Erythroblast (primary cell): ENCODE data around the gene CXorf58.
A peak's percentile ranks its signal among the peaks of the same experiment; 100 is the strongest.

Experiments used
- DNase-seq, 2 experiments: peaks; one replicate each; lab custom pipeline; 2025; lab: John Stamatoyannopoulos, UW
- GATA1 ChIP-seq: IDR thresholded peaks from 2 replicates; pipeline ENCODE4 v1.6.1; 2011; ENCODE audit warnings: low read depth, mild to moderate bottlenecking, control low read depth, low read length, moderate library complexity
- POLR2A ChIP-seq: IDR thresholded peaks from 2 replicates; pipeline ENCODE4 v1.6.1; 2011; ENCODE audit warnings: mild to moderate bottlenecking, low read length

Gene CXorf58

GRCh38 chrX:23919148-23919547, 11.3 kb downstream of the CXorf58 start:
- no peak for TF ChIP-seq POLR2A
- TF ChIP-seq GATA1 = no peak
- DNase-seq = no peak

- TF ChIP-seq POLR2A (no peak), GATA1 (no peak)
- no peak for DNase-seq
Measured at GRCh38 chrX:23919706-23920320, 12.0 kb downstream of the CXorf58 start.

DNA sequence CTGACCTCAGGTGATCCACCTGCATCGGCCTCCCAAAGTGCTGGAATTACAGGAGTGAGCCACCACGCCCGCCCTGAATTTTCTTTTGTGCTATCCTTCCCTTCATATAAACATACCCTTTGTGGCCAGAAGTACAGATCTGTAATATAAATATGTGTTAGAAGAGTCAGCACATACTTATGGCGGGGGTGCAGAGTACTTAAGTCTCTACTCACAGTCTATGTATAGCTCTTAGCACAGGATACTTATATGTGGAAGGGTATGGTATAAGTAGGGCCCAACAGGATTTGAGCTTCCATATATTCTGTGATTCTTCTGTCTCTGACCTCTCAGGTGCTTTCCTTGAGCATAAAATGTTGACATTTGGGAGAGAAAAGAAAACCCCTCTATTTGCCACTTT, 18.2 kb downstream of the CXorf58 start:
- no peak for TF ChIP-seq POLR2A
- no peak for TF ChIP-seq GATA1
- DNase-seq = no peak

- peak; percentile 18 to 43 for DNase-seq
- no peak for TF ChIP-seq GATA1
- TF ChIP-seq POLR2A = no peak
Measured at GRCh38 chrX:23930894-23931604, 23.2 kb downstream of the CXorf58 start.

- no peak for TF ChIP-seq POLR2A
- no peak for TF ChIP-seq GATA1
- no peak for DNase-seq
Measured at GRCh38 chrX:23932046-23932445, 24.2 kb downstream of the CXorf58 start.

DNA sequence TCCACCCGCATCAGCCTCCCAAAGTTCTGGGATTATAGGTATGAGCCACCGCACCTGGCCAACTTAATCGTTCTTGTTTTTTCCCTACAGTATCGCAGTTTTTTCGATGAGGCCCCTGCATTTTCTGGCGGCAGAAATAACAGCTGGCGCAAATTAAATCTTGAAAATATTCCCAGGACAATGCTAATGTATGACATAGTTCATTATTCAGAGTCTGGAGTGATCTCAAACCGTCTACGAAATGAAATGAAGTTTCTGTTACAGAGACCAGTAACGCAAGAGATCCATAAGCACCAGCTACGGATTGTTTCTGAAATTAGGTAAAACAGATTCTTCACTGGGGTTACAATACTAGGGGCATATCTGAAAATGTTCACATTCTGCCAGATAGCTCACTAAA, 27.3 kb downstream of the CXorf58 start:
- no peak for DNase-seq

GRCh38 chrX:23936180-23936579, 28.4 kb downstream of the CXorf58 start:
- no peak for TF ChIP-seq POLR2A
- no peak for TF ChIP-seq GATA1
- no peak for DNase-seq

More for the DNA sequence above, 27.3 kb downstream of the CXorf58 start:
- TF ChIP-seq GATA1 (no peak), POLR2A (no peak)

GRCh38 chrX:23937100-23937499, 29.3 kb downstream of the CXorf58 start:
- TF ChIP-seq POLR2A = no peak
- no peak for TF ChIP-seq GATA1

DNA sequence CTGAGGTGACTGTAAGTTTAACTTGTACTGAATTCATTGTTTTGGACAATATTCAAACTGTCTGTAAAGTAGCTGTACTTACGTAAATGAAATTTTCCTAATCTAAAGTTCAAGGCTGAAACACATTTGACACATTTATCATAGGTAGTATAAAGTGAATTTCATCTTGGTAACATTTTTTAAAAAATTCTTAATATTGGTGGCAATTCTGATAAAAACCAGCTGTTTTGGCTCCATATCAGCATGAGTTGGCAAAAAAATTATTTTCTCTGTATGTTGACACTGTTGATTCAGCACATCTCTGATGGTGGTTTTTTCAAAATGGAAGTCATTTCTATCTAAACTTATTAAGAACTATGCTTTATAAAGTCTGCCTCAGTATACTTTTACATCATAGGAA, 30.9 kb downstream of the CXorf58 start:
- peak; percentile 75 to 79 for DNase-seq
- TF ChIP-seq POLR2A = no peak
- no peak for TF ChIP-seq GATA1

More at GRCh38 chrX:23937100-23937499, 29.3 kb downstream of the CXorf58 start:
- DNase-seq = no peak

GRCh38 chrX:23939203-23939602, 31.4 kb downstream of the CXorf58 start:
- TF ChIP-seq GATA1 = no peak
- TF ChIP-seq POLR2A = no peak

GRCh38 chrX:23944234-23944633, 36.4 kb downstream of the CXorf58 start:
- DNase-seq = no peak
- TF ChIP-seq POLR2A (no peak), GATA1 (no peak)

More at GRCh38 chrX:23939203-23939602, 31.4 kb downstream of the CXorf58 start:
- DNase-seq = peak; percentile 58 to 67

DNA sequence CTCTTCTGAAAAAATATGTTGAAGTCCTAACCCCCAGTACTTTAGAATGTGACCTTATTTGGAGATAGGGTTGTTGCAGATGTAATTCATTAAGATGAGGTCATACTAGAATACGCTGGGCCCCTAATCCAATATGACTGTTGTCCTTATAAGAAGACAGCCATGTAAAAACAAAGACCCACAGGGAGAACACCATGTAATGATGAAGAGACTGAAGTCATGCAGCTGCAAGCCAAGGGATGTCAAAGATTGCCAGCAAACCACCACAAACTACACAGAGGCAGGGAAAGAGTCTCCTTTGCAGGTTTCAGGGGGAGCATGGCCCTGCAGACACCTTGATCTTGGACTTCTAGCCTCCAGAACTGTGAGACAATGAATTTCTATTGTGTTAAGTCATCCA, 37.4 kb downstream of the CXorf58 start:
- no peak for DNase-seq

GRCh38 chrX:23952391-23952790, 44.6 kb downstream of the CXorf58 start:
- TF ChIP-seq POLR2A (no peak), GATA1 (no peak)
- DNase-seq = no peak

More for the DNA sequence above, 37.4 kb downstream of the CXorf58 start:
- no peak for TF ChIP-seq POLR2A
- no peak for TF ChIP-seq GATA1

DNA sequence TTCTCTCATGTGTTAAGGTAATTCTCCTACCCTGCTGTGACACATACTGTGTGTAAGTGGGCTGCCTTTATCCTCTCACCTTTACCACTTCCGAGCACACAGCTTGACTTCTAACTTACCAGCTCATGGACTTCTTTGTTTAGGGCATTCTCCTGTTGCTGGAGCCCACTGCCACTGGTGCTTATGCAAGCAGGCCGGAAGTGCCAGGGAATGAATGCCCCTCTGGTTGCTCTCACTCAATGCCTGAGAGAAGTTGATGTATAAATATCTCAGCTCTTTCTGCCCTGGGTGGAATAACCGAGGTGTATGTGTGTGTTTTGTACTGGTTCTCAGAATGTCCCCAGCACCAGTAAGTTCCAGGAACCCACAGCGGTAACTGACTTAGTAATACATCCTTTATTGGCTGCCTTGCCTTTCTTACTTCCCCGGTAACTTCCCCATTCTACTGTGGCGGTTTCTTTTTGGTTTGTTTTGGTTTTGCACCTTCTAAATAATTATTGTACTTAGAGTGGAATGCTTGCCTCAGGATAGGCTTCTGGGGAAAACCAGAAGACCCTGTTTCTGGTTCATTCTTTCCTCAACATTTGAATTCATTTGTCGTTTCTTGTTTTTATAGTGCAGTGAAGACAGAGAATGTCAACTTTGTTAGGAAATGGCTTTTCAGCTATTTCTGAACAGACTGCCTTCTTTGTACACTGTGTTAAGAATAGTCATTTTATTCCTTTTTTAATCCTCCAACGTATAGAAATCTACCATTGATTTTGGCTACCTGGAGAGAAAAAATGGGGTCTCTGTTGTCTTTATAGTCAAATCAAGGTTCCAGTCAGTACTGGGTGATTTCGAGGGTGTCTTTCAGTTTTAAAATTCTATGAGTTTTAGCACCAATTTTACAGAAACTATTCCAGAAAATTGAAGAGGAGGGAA, 45.4 kb downstream of the CXorf58 start:
- DNase-seq = peak; percentile 17 to 22
- TF ChIP-seq GATA1 = no peak
- peak; percentile 31 for TF ChIP-seq POLR2A
